Skin of body (tissue), 2 donors: ENCODE data around the gene TSPOAP1. TPM values are rescaled to one million over a fixed set of nuclear protein-coding genes. Genes with fewer than 3 reads are reported as not detected.

Experiments used
- DNase-seq: peaks from one replicate; lab custom pipeline; 2025; lab: John Stamatoyannopoulos, UW
- total RNA-seq: library from RNA; depleted of rRNA; stranded (reverse); fragments of >200 nt; gene quantifications from one replicate; pipeline ENCODE4 v1.2.3, GENCODE V29; 2014

TSPOAP1 gene
- total RNA-seq, 1 donor from 2014 or later = 3.9 TPM

GRCh38 chr17:58316260-58316960 lies 12.2 kb downstream of the TSPOAP1 start:
- DNase-seq = no peak

- no peak for DNase-seq
These were observed 12.8 kb downstream of the TSPOAP1 start for GRCh38 chr17:58315750-58316149.

GRCh38 chr17:58315281-58315711 lies 13.3 kb downstream of the TSPOAP1 start:
- DNase-seq = no peak

GRCh38 chr17:58314706-58315015 lies 13.9 kb downstream of the TSPOAP1 start:
- DNase-seq = no peak

- DNase-seq = no peak
These were observed 14.5 kb downstream of the TSPOAP1 start for GRCh38 chr17:58313815-58314705.

- no peak for DNase-seq
These were observed 15.8 kb downstream of the TSPOAP1 start for GRCh38 chr17:58312829-58313228.

GRCh38 chr17:58312021-58312630 lies 16.5 kb downstream of the TSPOAP1 start:
- DNase-seq = no peak

GRCh38 chr17:58311429-58311894 lies 17.1 kb downstream of the TSPOAP1 start:
- no peak for DNase-seq

- DNase-seq = no peak
These were observed 17.8 kb downstream of the TSPOAP1 start for GRCh38 chr17:58310511-58311428.

GRCh38 chr17:58309918-58310259 lies 18.7 kb downstream of the TSPOAP1 start:
- DNase-seq = no peak

- DNase-seq = no peak
These were observed 19.3 kb downstream of the TSPOAP1 start for GRCh38 chr17:58308985-58309917.

GRCh38 chr17:58308173-58308984 lies 20.2 kb downstream of the TSPOAP1 start:
- no peak for DNase-seq

GRCh38 chr17:58307468-58308172 lies 21.0 kb downstream of the TSPOAP1 start:
- no peak for DNase-seq

GRCh38 chr17:58306131-58306951 lies 22.3 kb downstream of the TSPOAP1 start:
- no peak for DNase-seq

GRCh38 chr17:58305626-58306025 lies 23.0 kb downstream of the TSPOAP1 start:
- DNase-seq = no peak

- no peak for DNase-seq
These were observed 23.7 kb downstream of the TSPOAP1 start for GRCh38 chr17:58304750-58305486.
